Colonic mucosa (tissue), 4 donors: Measurements from ENCODE around the gene CALML6. TPM values are rescaled to one million over a fixed set of nuclear protein-coding genes. Genes with fewer than 3 reads are reported as not detected.

Experiments
- DNase-seq: peaks from one replicate; pipeline ENCODE4 v3.0.0-alpha.2; 2020
- H3K27ac ChIP-seq: fragments of 200-600 bp; one replicate; pipeline ENCODE4 v1.8.0; 2021
- H3K27me3 ChIP-seq: fragments of 200-600 bp; one replicate; pipeline ENCODE4 v1.8.0; 2021
- H3K36me3 ChIP-seq: fragments of 200-600 bp; one replicate; pipeline ENCODE4 v1.8.0; 2021
- H3K4me1 ChIP-seq: fragments of 200-600 bp; one replicate; pipeline ENCODE4 v1.8.0; 2021; ENCODE audit warnings: mild to moderate bottlenecking
- H3K4me3 ChIP-seq: fragments of 200-600 bp; one replicate; pipeline ENCODE4 v1.8.0; 2021
- H3K9ac ChIP-seq, 2 donors: one replicate each; pipeline ENCODE4 v1.7.0; 2013; ENCODE audit warnings: control low read depth in 2 of 2, low read depth in 2 of 2, low read length in 2 of 2
- H3K9me3 ChIP-seq: fragments of 200-600 bp; one replicate; pipeline ENCODE4 v1.8.0; 2021
- CTCF ChIP-seq: fragments of 200-600 bp; IDR thresholded peaks from one replicate; pipeline ENCODE4 v1.8.0; 2022; ENCODE audit warnings: antibody characterized with exemption, mild to moderate bottlenecking
- intact Hi-C: fragments of 100-400 bp; cut with DNase I; formaldehyde crosslinking; loops from one replicate; pipeline ENCODE4 v1.14.1; 2022
- total RNA-seq, 2 donors: library from RNA; stranded (reverse); fragmentation: NEBNext Ultra II Directional in 1 of 2; extraction: Animal tissue kit (Norgen Biotek cat#: 25700) in 1 of 2; gene quantifications; one replicate each; pipeline ENCODE4 v1.2.1, GENCODE V29; 2021
- donor health status: healthy.
- donor health status: DM: no; HTN: no; CAD: no.
- donor health status: DM: no; HTN: no; CAD: no.

Gene CALML6
- total RNA-seq, 2 donors from 2014 or later = 0.17 TPM; not detected in 1

DNA sequence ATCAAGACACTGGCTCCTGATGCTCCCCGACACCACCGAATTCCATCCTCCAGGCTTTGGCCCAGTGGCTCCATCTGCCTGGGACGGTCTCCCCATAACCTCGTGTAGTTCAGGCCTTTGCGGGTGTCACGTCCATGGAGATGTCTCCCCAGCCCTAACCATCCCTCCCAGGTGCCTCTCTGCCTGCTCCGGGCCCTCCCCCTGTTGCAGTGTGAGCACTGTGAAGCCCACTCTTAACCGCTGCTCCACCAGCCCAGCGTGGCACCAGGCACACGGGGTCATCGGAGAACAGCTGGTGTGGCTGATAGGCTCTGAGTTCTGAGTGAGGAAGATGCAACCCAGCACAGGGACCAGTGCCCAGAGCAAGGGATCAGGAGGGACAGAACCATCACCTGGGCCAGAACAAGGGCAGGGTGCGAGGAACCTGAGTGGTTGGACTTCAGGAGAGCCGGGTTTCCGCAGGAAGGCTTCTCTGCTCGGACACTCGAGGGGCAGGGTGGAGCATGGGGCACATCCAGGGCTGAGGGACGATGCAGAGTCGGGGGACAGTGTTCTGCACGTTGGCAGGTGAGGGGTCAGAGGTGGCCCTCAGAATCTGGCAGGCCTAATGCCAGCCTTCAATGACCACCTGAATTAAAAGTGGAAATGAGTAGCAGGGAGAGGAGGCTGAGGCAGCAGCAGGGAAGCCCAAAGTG is 21.6 kb upstream of the CALML6 start:
- Histone ChIP-seq H3K4me3 (no peak overlapping the region), H3K27me3 (no peaks in the 10 kb centered on the region), H3K9ac (peak overlapping the region; percentile 57 to 82), H3K27ac (peak overlapping the region; percentile 87), H3K4me1 (peaks cover 34% of the 10 kb centered on the region), H3K9me3 (no peaks in the 10 kb centered on the region), H3K36me3 (no peaks in the 10 kb centered on the region)
- intact Hi-C loops = no loop called here
- DNase-seq = no peak
- no peak for TF ChIP-seq CTCF

- intact Hi-C loops = no loop called here
- DNase-seq = no peak
- peak overlapping the region; percentile 87 for H3K27ac ChIP-seq
- no peak for TF ChIP-seq CTCF
- H3K4me1 ChIP-seq = peaks cover 30% of the 10 kb centered on the region
- H3K36me3 ChIP-seq = no peaks in the 10 kb centered on the region
- H3K4me3 ChIP-seq = no peak overlapping the region
- H3K9ac ChIP-seq = peak overlapping the region; percentile 57 to 82
- H3K27me3 ChIP-seq = no peaks in the 10 kb centered on the region
- no peaks in the 10 kb centered on the region for H3K9me3 ChIP-seq
Measured at GRCh38 chr1:1893997-1894353, 21.1 kb upstream of the CALML6 start.

DNA sequence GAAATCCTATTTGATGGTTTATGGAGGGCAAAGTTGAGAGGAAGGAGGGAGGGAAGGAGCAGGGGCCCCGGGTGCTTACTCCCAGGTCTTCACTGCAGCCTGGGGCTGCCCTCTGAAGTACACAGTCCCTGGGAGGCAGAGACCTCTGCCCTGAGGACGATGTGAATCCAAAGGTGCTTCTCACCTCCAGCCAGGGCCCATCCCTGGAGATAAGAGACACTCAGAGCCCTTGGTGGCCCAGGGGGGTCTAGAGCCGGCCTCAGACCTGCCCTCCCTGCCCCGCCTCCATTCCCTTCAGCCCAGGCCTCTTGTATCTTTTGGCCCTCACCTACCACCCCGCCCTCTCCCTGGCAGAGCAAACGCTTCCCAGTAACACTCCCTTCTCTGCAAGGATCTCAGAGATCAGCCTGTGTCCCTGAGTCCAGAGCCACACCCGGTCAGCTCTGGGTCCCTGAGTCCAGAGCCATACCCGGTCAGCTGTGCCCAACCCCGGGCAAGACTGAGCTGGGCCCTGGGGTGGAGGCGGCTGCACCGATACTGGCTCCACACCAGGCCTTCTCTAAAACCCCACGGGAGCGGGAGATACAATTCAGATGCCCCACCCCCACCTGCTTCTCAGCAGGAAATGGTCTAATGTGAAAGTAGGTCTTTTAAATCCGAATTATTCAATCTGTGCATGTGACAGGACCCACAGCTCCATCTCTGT is 20.6 kb upstream of the CALML6 start:
- no peak for TF ChIP-seq CTCF
- H3K9ac ChIP-seq = peak overlapping the region; percentile 61 to 82
- H3K4me3 ChIP-seq = no peak overlapping the region
- intact Hi-C loops = no loop called here
- no peaks in the 10 kb centered on the region for H3K9me3 ChIP-seq
- DNase-seq = peak; percentile 92
- H3K36me3 ChIP-seq = no peaks in the 10 kb centered on the region
- H3K27ac ChIP-seq = peak overlapping the region; percentile 87
- H3K27me3 ChIP-seq = no peaks in the 10 kb centered on the region
- H3K4me1 ChIP-seq = peaks cover 26% of the 10 kb centered on the region

DNA sequence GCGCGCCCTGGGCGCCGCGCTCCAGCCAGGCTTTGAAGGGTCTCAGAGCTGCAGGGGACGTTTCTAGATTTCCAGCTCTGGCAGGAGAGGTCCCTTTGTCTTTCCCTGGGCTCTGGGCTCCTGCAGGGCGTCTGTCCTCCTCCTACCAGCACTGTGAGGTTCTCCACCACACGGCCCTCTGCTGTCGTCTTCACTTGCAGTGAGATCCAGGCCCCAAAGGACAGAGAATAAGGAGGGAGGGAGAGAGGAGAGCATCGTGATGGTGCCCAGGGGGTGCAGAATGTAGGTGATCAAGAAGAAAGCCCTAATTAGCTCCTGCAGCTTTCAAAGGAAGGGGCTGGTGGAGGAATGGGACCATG is 20.0 kb upstream of the CALML6 start:
- peak overlapping the region; percentile 61 to 82 for H3K9ac ChIP-seq
- H3K27me3 ChIP-seq = no peaks in the 10 kb centered on the region
- no peaks in the 10 kb centered on the region for H3K36me3 ChIP-seq
- DNase-seq = no peak
- no peak for TF ChIP-seq CTCF
- intact Hi-C loops = no loop called here
- peaks cover 26% of the 10 kb centered on the region for H3K4me1 ChIP-seq
- no peaks in the 10 kb centered on the region for H3K9me3 ChIP-seq
- peak overlapping the region; percentile 87 for H3K27ac ChIP-seq
- H3K4me3 ChIP-seq = no peak overlapping the region

DNA sequence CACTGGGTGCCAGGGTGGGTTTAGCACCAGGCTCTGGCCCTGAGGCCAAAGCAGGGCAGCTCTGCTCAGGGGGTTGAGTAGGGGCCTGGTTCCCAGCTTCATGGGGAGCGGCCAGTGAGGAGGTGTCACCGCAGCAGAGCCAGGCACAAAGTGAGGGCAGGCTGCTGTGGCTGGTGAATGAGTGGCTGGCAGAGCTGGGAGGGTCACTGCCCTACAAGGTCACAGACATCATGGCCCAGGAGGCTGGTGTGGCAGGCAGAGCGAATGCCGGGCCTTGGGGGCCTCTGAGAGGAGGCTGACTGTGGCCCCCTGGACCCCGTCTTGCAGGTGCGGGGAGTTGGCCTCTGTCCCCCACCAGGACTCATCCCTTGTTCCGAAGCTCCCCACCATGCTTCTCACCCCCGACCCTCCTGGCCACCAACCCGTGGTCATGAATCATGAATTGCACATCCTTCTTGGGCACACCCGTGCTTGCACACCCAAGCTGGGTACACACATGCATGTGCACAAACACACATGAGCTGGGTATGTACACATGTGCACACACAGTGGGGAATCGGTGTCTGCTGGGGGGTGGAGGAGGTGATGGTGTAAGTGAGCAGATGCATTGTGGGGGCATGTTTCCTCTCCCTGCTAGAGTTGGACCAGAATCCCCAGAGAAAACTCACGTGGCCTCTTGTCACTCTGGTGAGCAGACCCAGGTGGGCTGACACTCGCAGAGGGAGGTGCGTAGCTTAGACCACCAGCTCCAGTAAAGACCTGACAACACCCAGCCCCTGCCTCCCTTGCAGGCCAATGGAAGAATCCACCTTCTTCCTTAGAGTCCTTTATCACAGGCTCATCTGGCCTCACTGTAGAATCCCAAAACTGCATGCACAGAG is 19.4 kb upstream of the CALML6 start:
- no peaks in the 10 kb centered on the region for H3K9me3 ChIP-seq
- intact Hi-C loops = no loop called here
- peaks cover 26% of the 10 kb centered on the region for H3K4me1 ChIP-seq
- peak overlapping the region; percentile 87 for H3K27ac ChIP-seq
- TF ChIP-seq CTCF = no peak
- no peak overlapping the region for H3K4me3 ChIP-seq
- DNase-seq = no peak
- peak overlapping the region; percentile 61 to 82 for H3K9ac ChIP-seq
- H3K27me3 ChIP-seq = no peaks in the 10 kb centered on the region
- no peaks in the 10 kb centered on the region for H3K36me3 ChIP-seq
